GM12878 (cell line): Measurements from ENCODE around the gene RNF166. TPM values are rescaled to one million over a fixed set of nuclear protein-coding genes. Genes with fewer than 3 reads are reported as not detected.

ENCODE experiments used
- ATAC-seq: fragments of 200-7000 bp; cut with Tn5 transposase; 3 replicates; pipeline ENCODE4 v1.9.1; 2020; ENCODE audit warnings: mild to moderate bottlenecking, moderate library complexity
- BruUV-seq: library from RNA; stranded (reverse); fragments of 400-500 nt; replicated peaks from 2 replicates; lab custom pipeline; 2021; lab: Mats Ljungman, UMichigan
- CTCF ChIA-PET: fragments of 300-600 bp; sonication (Branson Sonifier 250); formaldehyde crosslinking; extraction: SDS; loops from one replicate; lab custom pipeline; 2021; ENCODE audit warnings: inconsistent platforms; lab: Yijun Ruan, JAX
- POLR2A ChIA-PET: fragments of 350-600 bp; formaldehyde crosslinking; extraction: SDS; loops from one replicate; lab custom pipeline; 2021; ENCODE audit warnings: inconsistent platforms; lab: Charles Lee
- RAD21 ChIA-PET: fragments of 300-600 bp; sonication (Branson Sonifier 250); formaldehyde crosslinking; loops from one replicate; lab custom pipeline; 2023; ENCODE audit warnings: antibody characterized with exemption; ENCODE audit not compliant: unreplicated experiment; lab: Charles Lee
- SMC1A ChIA-PET: fragments of 300-600 bp; sonication (Branson Sonifier 250); formaldehyde crosslinking; loops from one replicate; lab custom pipeline; 2023; ENCODE audit not compliant: unreplicated experiment, uncharacterized antibody; lab: Charles Lee
- DNase-seq: peaks from one replicate; pipeline ENCODE4 v3.0.0-alpha.2; 2011; ENCODE audit warnings: low read depth, low spot score
- FAIRE-seq: peaks from 3 replicates; lab custom pipeline; 2011; peaks lifted over from hg19 to GRCh38; lab: Jason Lieb, UNC
- H2AFZ ChIP-seq: 2 replicates; pipeline ENCODE4 v1.6.0; 2011; ENCODE audit warnings: low read depth, low read length, control low read depth; ENCODE audit not compliant: control insufficient read depth
- H3K27ac ChIP-seq: 2 replicates; pipeline ENCODE4 v1.5.1; 2011; ENCODE audit warnings: control low read depth; ENCODE audit not compliant: control insufficient read depth, insufficient read depth
- H3K27me3 ChIP-seq, 2 experiments: replicated peaks in 1 of 2; 2 replicates each; pipeline versions ENCODE4 v1.6.0 to v1.6.1; 2011; ENCODE audit warnings: low read length in 1 of 2; ENCODE audit not compliant: control insufficient read depth in 2 of 2, insufficient read depth in 2 of 2
- H3K36me3 ChIP-seq, 2 experiments: 2 replicates each; pipeline ENCODE4 v1.5.1; 2011; ENCODE audit warnings: low read length in 1 of 2; ENCODE audit not compliant: control insufficient read depth in 2 of 2, insufficient read depth in 2 of 2
- H3K4me1 ChIP-seq: 2 replicates; pipeline ENCODE4 v1.6.1; 2011; ENCODE audit warnings: mild to moderate bottlenecking, low read length, moderate library complexity, mixed read lengths; ENCODE audit not compliant: control insufficient read depth, insufficient read depth
- H3K4me2 ChIP-seq: 2 replicates; pipeline ENCODE4 v1.6.0; 2011; ENCODE audit warnings: control low read depth; ENCODE audit not compliant: control insufficient read depth, insufficient read depth
- H3K4me3 ChIP-seq: fragments of 200-600 bp; sonication (generic); 2 replicates; pipeline ENCODE4 v1.5.1; 2016
- H3K79me2 ChIP-seq: 2 replicates; pipeline ENCODE4 v1.6.0; 2011; ENCODE audit warnings: low read length; ENCODE audit not compliant: control insufficient read depth, insufficient read depth
- H3K9ac ChIP-seq: 2 replicates; pipeline ENCODE4 v1.8.0; 2011; ENCODE audit warnings: low read length, control low read depth, mixed read lengths; ENCODE audit not compliant: control insufficient read depth, insufficient read depth
- H3K9me3 ChIP-seq: replicated peaks from 3 replicates; pipeline ENCODE4 v1.5.1; 2011; ENCODE audit warnings: mild to moderate bottlenecking, low read length; ENCODE audit not compliant: control insufficient read depth, insufficient read depth
- H4K20me1 ChIP-seq: 2 replicates; pipeline ENCODE4 v1.6.0; 2011; ENCODE audit not compliant: control insufficient read depth, insufficient read depth
- ASH2L ChIP-seq: fragments of 300-600, 200-600 bp; sonication (generic); IDR thresholded peaks from 2 replicates; pipeline ENCODE4 v1.6.1; 2017; ENCODE audit warnings: low read depth, mild to moderate bottlenecking, borderline replicate concordance
- BCLAF1 ChIP-seq: fragments of 450-650 bp; IDR thresholded peaks from 2 replicates; pipeline ENCODE4 v1.6.1; 2017; ENCODE audit warnings: antibody characterized with exemption, mild to moderate bottlenecking, moderate library complexity
- CBX5 ChIP-seq: sonication (generic); IDR thresholded peaks from 2 replicates; pipeline ENCODE4 v1.6.1; 2016; ENCODE audit warnings: low read depth, moderate library complexity, mild to moderate bottlenecking, inconsistent platforms
- CTCF ChIP-seq, 3 experiments: IDR thresholded peaks in 2 of 3; conservative IDR thresholded peaks in 1 of 3; 2 replicates each; pipeline ENCODE4 v1.5.1; 2011; ENCODE audit warnings: low read depth in 3 of 3, low read length in 3 of 3, mild to moderate bottlenecking in 3 of 3, control low read depth in 2 of 3, moderate library complexity in 2 of 3, inconsistent platforms in 1 of 3, mixed read lengths in 1 of 3; ENCODE audit not compliant: control insufficient read depth in 2 of 3, insufficient read depth in 1 of 3; ENCODE audit errors: extremely low read depth in 1 of 3
- ELK1 ChIP-seq: IDR thresholded peaks from 2 replicates; pipeline ENCODE4 v1.6.1; 2012; ENCODE audit warnings: low read depth, low read length, improper control_type of control experiment
- ESRRA ChIP-seq: IDR thresholded peaks from 2 replicates; pipeline ENCODE4 v1.6.1; 2012; ENCODE audit warnings: mild to moderate bottlenecking, low read length, improper control_type of control experiment
- MEF2A ChIP-seq: IDR thresholded peaks from 2 replicates; pipeline ENCODE4 v1.6.1; 2011; ENCODE audit warnings: low read depth, mild to moderate bottlenecking, low read length, moderate library complexity; ENCODE audit not compliant: insufficient read depth
- NFYB ChIP-seq: IDR thresholded peaks from 2 replicates; pipeline ENCODE4 v1.6.1; 2011; ENCODE audit warnings: low read depth, mild to moderate bottlenecking, low read length, improper control_type of control experiment, moderate library complexity; ENCODE audit not compliant: insufficient read depth
- RAD51 ChIP-seq: fragments of 450-650 bp; IDR thresholded peaks from 2 replicates; pipeline ENCODE4 v1.6.1; 2016; ENCODE audit warnings: moderate library complexity, mild to moderate bottlenecking, inconsistent platforms
- SMC3 ChIP-seq: IDR thresholded peaks from 2 replicates; pipeline ENCODE4 v1.6.1; 2011; ENCODE audit warnings: low read length, improper control_type of control experiment, borderline replicate concordance
- WGBS: methylation state at CpG from one replicate; pipeline ENCODE4 v1.1.6; 2016; ENCODE audit warnings: low lambda C conversion rate; ENCODE audit not compliant: insufficient replicate concordance, insufficient coverage; ENCODE audit errors: missing lambda C conversion rate; 5-methylcytosine and 5-hydroxymethylcytosine counted together
- in situ Hi-C: fragments of 300-500 bp; cut with MboI; formaldehyde crosslinking; loops from 9 replicates; pipeline ENCODE4 v1.14.3; 2018; ENCODE audit warnings: mixed read lengths
- intact Hi-C: fragments of 100-400 bp; cut with micrococcal nuclease; formaldehyde crosslinking; loops from one replicate; pipeline ENCODE4 v1.14.2; 2022; ENCODE audit not compliant: unreplicated experiment
- polyA plus RNA-seq, 11 experiments: library from polyadenylated mRNA; depleted of rRNA in 4 of 11; unstranded in 6 of 11; stranded (reverse) in 5 of 11; fragments of >200 nt; fragmentation: Nextera tagmentation in 4 of 11; fragmentation: Illumina TruSeq in 1 of 11; extraction: Ambion mirVana in 4 of 11; extraction: Trizol in 1 of 11; gene quantifications; 1 replicate in 1 of 11; 2 replicates in 10 of 11; pipeline versions ENCODE4 v1.2.1 to v1.2.3, GENCODE V29; 2011 to 2016; ENCODE audit warnings: inconsistent platforms in 2 of 11, missing spikeins in 2 of 11, low read depth in 1 of 11
- total RNA-seq, 4 experiments: library from RNA; depleted of rRNA in 3 of 4; stranded (reverse); fragments of >200 nt in 3 of 4; fragmentation: Illumina TruSeq in 1 of 4; extraction: Trizol in 1 of 4; gene quantifications; 2 replicates each; pipeline versions ENCODE4 v1.2.1 to v1.2.3, GENCODE V29; 2013 to 2021

The RNF166 gene
- total and polyA plus RNA-seq, 10 of the 15 experiments (the other 5 are each of a cell fraction or from before 2014, with no cell fraction given), result 0.48 to 32.8 (median 12.1) TPM

- no peak overlapping the region for H3K27ac ChIP-seq
- TF ChIP-seq SMC3 (no peak), CTCF (IDR thresholded peaks at IDR 0.05 in 2 of 3, conservative IDR thresholded peaks at IDR 0.05 in 1 of 3; ENCODE audit: control insufficient read depth in 2 of 3, extremely low read depth in 1 of 3, insufficient read depth in 1 of 3, low read depth in 3 of 3, low read length in 3 of 3) (peak; percentile 12 to 20 (median 15); a peak in 2 of 6 replicates)
- no TSS peak for BruUV-seq
- intact Hi-C loops (no loop called here), in situ Hi-C loops (no loop called here)
- 97% methylated on average over 11 of the region's 11 CpGs for WGBS
- DNase-seq (no peak), FAIRE-seq (no peak), ATAC-seq (no peak)
- SMC1A ChIA-PET, result no interaction called here
- CTCF ChIA-PET, result interaction anchor here (0.7 kb wide), 1 partner anchor 9 kb away, joined by 3 read pairs; no protein-coding TSS in a partner anchor
- no peaks in the 10 kb centered on the region for H3K27me3 ChIP-seq
- no peak overlapping the region for H3K4me2 ChIP-seq
- no peak overlapping the region for H3K4me3 ChIP-seq
- no peaks in the 10 kb centered on the region; the same call in 1 of the 2 replicates for H3K4me1 ChIP-seq
- RAD21 ChIA-PET, result no interaction called here
- H2AFZ ChIP-seq, result no peak overlapping the region
- H3K36me3 ChIP-seq, result no peaks in the 10 kb centered on the region
- H3K9me3 ChIP-seq, result no peaks in the 10 kb centered on the region
- no peak overlapping the region for H3K9ac ChIP-seq
- H3K79me2 ChIP-seq, result no peaks in the 10 kb centered on the region
- no peaks in the 10 kb centered on the region for H4K20me1 ChIP-seq
- POLR2A ChIA-PET, result interaction anchor here (0.6 kb wide), 1 partner anchor 29 kb away, joined by 5 read pairs; no protein-coding TSS in a partner anchor
Observed at GRCh38 chr16:88672776-88673175, 33.4 kb downstream of the RNF166 start.

GRCh38 chr16:88671806-88672205 lies 34.4 kb downstream of the RNF166 start:
- no peak for DNase-seq
- Histone ChIP-seq H3K79me2 (no peaks in the 10 kb centered on the region), H3K27ac (no peak overlapping the region), H2AFZ (no peak overlapping the region), H3K4me3 (no peak overlapping the region), H3K9ac (no peak overlapping the region), H3K9me3 (no peaks in the 10 kb centered on the region), H3K4me1 (no peaks in the 10 kb centered on the region; the same call in 1 of the 2 replicates), H3K36me3 (no peaks in the 10 kb centered on the region), H3K27me3 (no peaks in the 10 kb centered on the region), H4K20me1 (no peaks in the 10 kb centered on the region), H3K4me2 (no peak overlapping the region)
- SMC1A ChIA-PET, result interaction anchor here (1.4 kb wide), 1 partner anchor 9 kb away, joined by 4 read pairs; no protein-coding TSS in a partner anchor
- BruUV-seq, result no TSS peak
- POLR2A ChIA-PET, result interaction anchor here (0.6 kb wide), 1 partner anchor 121 kb away, joined by 8 read pairs; no protein-coding TSS in a partner anchor
- ATAC-seq, result no peak
- 95% methylated on average over 23 of the region's 23 CpGs for WGBS
- no peak for FAIRE-seq
- intact Hi-C loops, result no loop called here
- RAD21 ChIA-PET, result no interaction called here
- CTCF ChIA-PET, result interaction anchor here (3.6 kb wide), 1 partner anchor 9 kb away, joined by 23 read pairs; no protein-coding TSS in a partner anchor
- in situ Hi-C loops, result no loop called here
- no peak for TF ChIP-seq RAD51
- no peak for TF ChIP-seq ESRRA
- TF ChIP-seq ASH2L, result no peak
- TF ChIP-seq BCLAF1, result no peak
- no peak for TF ChIP-seq CBX5
- TF ChIP-seq MEF2A, result no peak
- TF ChIP-seq ELK1, result no peak
- no peak for TF ChIP-seq NFYB
